Measurements from ENCODE around the gene RPS6KA5.

RPS6KA5 gene

DNA sequence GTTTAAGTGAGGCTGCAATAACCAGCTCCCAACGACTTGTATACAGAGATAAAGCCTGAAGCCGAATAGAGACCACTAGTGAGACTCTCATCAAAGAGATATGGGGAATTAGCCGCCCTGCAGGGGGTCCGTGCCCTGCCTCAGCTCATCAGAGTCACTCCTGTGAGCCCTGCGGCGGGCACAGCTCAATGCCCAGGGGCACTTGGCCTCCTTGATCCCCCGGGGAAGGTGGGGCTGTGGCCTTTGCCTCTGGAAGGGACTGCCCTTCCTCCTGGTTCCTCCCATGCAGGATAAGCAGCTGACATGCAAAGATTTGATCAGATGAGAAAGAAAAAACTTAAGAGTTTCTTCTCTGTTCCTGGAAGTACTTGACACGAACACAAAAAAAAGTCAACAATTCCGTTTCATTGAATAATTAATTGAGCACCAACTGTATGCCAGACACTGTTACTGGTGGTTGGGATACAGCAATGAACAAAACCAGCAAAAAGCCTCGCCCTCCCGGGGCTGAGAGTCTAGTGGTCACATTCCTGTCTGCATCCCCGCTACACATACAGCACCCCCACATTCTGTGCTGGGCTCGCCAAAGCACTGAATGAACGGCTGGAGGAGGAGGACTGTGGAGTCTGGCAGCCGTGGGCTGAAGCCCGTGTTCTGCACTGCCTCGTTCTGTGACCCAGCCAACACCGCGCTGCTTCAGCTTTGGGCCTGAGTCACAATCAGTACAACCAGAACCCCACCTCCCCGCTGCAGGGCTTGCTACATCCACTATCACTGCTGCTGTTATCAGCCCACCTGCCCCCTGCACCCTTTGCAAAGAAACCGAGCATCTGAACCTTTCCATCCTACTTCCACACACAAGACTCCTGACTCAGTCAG is 254.5 kb downstream of the RPS6KA5 start:
- no peak overlapping the region for H3K27ac ChIP-seq
- TF ChIP-seq ZFX (IDR thresholded peaks at IDR 0.05; ENCODE audit: borderline replicate concordance), result no peak
- TF ChIP-seq, protein P1, sequence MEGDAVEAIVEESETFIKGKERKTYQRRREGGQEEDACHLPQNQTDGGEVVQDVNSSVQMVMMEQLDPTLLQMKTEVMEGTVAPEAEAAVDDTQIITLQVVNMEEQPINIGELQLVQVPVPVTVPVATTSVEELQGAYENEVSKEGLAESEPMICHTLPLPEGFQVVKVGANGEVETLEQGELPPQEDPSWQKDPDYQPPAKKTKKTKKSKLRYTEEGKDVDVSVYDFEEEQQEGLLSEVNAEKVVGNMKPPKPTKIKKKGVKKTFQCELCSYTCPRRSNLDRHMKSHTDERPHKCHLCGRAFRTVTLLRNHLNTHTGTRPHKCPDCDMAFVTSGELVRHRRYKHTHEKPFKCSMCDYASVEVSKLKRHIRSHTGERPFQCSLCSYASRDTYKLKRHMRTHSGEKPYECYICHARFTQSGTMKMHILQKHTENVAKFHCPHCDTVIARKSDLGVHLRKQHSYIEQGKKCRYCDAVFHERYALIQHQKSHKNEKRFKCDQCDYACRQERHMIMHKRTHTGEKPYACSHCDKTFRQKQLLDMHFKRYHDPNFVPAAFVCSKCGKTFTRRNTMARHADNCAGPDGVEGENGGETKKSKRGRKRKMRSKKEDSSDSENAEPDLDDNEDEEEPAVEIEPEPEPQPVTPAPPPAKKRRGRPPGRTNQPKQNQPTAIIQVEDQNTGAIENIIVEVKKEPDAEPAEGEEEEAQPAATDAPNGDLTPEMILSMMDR (IDR thresholded peaks at IDR 0.05), result no peak

DNA sequence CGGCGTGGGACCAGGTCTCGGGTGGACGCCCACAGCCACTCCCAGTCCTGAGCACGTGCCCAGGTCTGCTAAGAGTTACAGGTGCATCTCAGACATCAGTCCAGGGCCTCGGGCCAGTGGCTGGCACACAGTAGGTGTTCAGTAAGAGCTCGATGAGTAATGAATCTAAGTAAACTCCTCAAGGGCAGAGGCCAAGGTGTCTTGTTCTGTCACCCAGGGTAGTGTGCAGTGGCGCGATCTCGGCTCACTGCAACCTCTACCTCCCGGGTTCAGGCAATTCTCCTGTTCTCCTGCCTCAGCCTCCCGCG is 255.4 kb downstream of the RPS6KA5 start:
- no peak overlapping the region for H3K27ac ChIP-seq
- TF ChIP-seq ZFX (IDR thresholded peaks at IDR 0.05; ENCODE audit: borderline replicate concordance), result no peak
- TF ChIP-seq, protein P1 (IDR thresholded peaks at IDR 0.05), result no peak

DNA sequence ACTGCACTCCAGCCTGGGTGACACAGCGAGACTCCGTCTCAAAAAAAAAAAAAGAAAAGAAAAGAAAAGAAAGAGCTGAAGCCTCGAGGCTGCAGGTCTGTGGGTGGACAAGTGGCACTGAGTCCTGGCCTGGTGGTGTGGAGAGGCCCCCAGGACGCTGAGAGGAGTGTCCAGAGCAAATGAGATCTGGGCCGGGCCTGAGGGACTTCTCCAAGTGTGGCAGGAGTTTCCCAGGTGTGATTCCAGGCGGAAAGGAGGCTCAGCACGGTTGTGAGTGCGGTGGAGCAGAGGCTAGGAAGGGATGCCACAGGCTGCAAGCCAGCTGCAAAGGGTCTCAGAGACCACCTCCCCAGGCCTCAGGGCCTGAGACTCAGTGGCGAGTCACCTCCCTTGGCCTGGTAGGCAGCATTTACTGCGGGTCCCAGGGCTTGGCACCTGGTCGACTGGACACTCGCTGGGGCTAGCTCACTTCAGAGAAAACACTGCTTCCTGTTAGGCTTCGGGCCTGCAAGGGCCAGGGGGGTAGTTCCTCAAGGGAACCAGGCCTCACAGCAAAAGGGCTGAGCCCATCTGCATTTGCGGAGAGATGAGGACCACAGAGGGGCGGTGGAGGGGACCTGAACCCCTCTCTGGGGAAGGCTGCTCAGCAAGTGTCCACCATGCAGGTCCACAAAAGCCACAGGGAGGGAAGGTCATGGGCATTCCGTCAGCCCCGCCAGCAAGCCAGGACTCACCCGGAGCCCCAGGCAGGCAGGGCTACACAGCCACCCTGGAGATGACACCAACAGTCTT is 256.0 kb downstream of the RPS6KA5 start:
- H3K27ac ChIP-seq, result no peak overlapping the region
- TF ChIP-seq ZFX (IDR thresholded peaks at IDR 0.05; ENCODE audit: borderline replicate concordance), result no peak
- TF ChIP-seq, protein P1 (IDR thresholded peaks at IDR 0.05), result no peak

DNA sequence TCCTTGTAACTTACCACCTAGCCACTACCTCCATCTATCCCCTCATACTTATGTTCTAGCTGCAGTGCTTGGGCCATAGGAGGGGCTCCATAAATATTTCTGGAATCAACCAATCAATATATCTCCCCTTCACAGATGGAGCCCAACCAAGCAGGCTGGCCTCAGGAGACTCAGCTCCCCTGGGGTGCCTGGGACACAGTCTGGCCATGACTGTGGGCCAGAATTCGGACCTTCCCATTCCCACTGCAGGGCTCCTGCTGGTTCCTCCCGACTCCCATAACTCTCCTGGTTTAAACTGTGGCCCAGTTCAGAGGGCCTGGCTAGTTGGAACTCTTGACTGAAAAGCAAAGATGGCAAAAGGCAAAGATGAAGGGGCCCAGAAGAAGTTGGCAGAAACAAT is 257.2 kb downstream of the RPS6KA5 start:
- H3K27ac ChIP-seq, result no peak overlapping the region

DNA sequence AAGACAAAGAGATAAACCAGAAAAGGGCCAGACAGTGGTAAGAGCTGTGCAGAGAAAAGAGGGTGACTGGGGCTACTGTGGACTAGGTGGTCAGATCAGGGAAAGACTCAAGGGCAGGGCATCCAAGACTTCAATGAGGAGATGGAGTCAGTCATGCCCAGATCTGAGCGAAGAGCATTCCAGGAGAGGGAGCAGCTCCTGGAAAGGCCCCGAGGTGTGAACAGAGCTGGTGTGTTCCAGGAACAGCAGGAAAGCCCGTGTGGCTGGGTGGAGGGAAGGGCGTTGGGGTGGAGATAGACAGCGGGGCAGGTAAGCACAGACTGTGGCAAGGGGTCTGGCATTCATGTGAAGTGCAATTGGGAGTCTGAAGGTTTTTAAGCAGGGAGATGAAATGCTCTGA is 261.0 kb downstream of the RPS6KA5 start:
- no peak overlapping the region for H3K27ac ChIP-seq
- TF ChIP-seq ZFX (IDR thresholded peaks at IDR 0.05; ENCODE audit: borderline replicate concordance), result no peak
- TF ChIP-seq, protein P1 (IDR thresholded peaks at IDR 0.05), result no peak

More for the DNA sequence above, 257.2 kb downstream of the RPS6KA5 start:
- no peak for TF ChIP-seq ZFX (IDR thresholded peaks at IDR 0.05; ENCODE audit: borderline replicate concordance)
- TF ChIP-seq, protein P1 (IDR thresholded peaks at IDR 0.05), result no peak

DNA sequence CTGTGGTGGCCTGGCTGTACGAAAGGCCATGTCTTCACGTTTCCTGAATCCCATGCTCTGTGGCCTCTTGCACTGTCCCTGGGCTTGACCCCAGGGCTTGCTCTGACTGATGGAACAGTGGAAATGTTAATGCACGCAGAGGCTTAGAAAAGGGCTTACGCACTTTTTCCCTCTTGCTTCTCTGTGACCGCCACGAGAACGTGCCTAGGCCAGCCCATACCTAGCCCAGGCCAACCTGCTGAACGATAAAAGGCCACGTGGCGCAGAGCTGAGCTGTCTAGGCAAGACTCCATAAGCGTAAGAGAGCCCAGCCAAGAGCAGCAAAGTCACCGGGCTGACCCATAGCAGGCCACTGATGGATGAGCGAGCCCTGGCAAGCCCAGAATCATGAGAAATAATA is 262.5 kb downstream of the RPS6KA5 start:
- TF ChIP-seq, protein P1 (IDR thresholded peaks at IDR 0.05), result no peak
- TF ChIP-seq ZFX (IDR thresholded peaks at IDR 0.05; ENCODE audit: borderline replicate concordance), result no peak
- no peak overlapping the region for H3K27ac ChIP-seq
